GM19025 (cell line): Measurements from ENCODE around the gene CDH1.
A peak's percentile ranks its signal among the peaks of the same experiment; 100 is the strongest.
"Not testable (repeated sequence)": the region's sequence is repeated elsewhere in the genome, so short reads cannot be mapped to it uniquely, and the experiment has no call there.

ENCODE experiments used
- ATAC-seq: cut with Tn5 transposase; IDR thresholded peaks from one replicate; pipeline ENCODE4 v1.9.1; 2021; ENCODE audit warnings: mild to moderate bottlenecking, low read depth, moderate library complexity; ENCODE audit not compliant: unreplicated experiment

The CDH1 gene

DNA sequence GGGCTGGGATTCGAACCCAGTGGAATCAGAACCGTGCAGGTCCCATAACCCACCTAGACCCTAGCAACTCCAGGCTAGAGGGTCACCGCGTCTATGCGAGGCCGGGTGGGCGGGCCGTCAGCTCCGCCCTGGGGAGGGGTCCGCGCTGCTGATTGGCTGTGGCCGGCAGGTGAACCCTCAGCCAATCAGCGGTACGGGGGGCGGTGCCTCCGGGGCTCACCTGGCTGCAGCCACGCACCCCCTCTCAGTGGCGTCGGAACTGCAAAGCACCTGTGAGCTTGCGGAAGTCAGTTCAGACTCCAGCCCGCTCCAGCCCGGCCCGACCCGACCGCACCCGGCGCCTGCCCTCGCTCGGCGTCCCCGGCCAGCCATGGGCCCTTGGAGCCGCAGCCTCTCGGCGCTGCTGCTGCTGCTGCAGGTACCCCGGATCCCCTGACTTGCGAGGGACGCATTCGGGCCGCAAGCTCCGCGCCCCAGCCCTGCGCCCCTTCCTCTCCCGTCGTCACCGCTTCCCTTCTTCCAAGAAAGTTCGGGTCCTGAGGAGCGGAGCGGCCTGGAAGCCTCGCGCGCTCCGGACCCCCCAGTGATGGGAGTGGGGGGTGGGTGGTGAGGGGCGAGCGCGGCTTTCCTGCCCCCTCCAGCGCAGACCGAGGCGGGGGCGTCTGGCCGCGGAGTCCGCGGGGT lies at the start of gene CDH1:
TSS of gene CDH1 (plus strand) at position 247 of the 684 bp plus-strand sequence. CDS start at position 371, 124 bp downstream.
- ATAC-seq, result no peak

GRCh38 chr16:68689921-68690320 lies 47.2 kb upstream of the CDH1 start:
- ATAC-seq, result no peak

DNA sequence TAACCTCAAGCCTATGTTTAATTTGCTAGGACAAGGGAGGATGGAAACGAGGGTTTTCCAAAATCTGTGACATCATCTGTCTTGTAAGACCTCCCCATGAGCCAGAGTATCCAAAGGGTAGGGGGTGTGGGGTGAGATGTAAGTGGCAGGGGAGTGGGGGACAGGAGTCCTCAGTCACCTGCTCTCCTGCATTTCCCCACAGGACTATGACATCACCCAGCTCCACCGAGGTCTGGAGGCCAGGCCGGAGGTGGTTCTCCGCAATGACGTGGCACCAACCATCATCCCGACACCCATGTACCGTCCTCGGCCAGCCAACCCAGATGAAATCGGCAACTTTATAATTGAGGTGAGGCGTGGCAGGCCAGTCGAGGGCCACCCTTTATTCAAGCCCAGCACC lies 41.5 kb upstream of the CDH1 start:
- no peak for ATAC-seq

DNA sequence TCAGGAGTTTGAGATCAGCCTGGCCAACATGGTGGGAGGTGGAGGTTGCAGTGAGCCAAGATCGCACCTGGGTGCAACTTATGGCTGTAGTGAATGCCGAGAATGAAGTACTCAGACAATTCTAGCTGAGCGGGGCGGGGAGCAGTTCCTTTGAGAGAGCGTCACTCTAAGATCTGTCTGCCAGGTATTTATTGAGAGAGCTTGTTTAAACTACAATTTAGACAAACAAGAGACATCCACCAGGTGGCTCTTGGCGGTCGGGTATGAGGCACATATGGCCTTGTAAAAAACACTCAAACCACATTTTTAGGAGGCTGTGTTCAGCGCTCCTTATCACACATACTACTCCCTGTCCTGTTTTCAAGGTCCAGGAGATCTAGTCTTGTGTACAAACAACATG lies 40.6 kb upstream of the CDH1 start:
- ATAC-seq, result no peak

DNA sequence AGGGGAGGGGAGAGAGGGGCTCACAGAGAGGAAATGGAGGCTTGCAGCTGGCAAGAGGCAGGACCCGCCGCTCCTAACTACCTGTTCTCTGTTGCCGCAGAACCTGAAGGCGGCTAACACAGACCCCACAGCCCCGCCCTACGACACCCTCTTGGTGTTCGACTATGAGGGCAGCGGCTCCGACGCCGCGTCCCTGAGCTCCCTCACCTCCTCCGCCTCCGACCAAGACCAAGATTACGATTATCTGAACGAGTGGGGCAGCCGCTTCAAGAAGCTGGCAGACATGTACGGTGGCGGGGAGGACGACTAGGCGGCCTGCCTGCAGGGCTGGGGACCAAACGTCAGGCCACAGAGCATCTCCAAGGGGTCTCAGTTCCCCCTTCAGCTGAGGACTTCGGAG lies 39.0 kb upstream of the CDH1 start:
- ATAC-seq, result no peak

- no peak for ATAC-seq
Measured at GRCh38 chr16:68700120-68700519, 37.0 kb upstream of the CDH1 start.

DNA sequence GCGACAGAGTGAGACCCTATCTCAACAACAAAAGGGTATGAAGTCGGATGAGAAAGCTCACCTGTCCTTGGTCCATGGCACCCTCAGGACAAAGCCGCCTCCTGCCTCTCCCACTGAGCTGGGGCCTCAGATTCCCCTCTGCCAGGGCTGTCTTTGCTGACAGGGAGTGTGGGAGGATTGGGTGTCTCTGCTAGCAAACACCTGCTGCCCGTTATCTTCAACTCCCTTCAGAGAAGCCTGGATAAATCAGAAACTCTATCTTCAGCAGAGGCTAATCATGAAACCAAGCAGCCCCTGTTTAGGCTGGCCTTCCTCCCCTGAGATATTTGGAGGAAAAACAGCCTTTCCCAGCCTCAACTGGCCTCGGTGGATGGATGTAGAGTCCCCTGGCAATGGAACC lies 36.3 kb upstream of the CDH1 start:
- no peak for ATAC-seq

DNA sequence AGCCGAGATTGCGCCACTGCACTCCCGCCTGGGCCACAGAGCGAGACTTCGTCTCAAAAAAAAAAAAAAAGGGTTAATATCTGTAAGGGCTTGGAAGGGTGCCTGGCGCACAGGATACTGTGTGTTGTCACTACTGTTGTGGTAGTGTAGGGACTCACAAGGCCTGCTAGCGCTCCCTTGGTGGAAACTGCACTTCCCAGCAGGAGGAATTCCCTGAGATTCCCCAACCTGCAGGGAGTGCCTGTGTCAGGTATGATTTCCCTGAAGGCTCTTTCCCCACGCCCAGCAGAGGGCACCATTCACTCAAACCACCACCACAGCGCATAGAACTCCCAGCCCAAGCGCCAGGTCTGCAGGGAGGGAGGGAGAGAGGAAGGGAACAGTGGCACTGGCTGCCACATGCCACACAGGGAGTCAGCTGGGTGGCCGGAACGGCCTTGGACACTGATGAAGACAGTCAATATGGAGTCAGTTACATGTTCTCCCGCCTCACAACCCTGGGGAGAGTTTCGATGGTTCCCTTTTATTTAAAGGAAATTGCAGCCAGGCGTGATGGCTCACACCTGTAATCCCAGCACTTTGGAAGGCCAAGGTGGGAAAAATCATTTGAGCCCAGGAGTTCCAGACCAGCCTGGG lies 32.7 kb upstream of the CDH1 start:
- ATAC-seq, result no peak

GRCh38 chr16:68707340-68708152 lies 29.5 kb upstream of the CDH1 start:
- ATAC-seq, result no peak

GRCh38 chr16:68710211-68710610 lies 26.9 kb upstream of the CDH1 start:
- ATAC-seq, result no peak

DNA sequence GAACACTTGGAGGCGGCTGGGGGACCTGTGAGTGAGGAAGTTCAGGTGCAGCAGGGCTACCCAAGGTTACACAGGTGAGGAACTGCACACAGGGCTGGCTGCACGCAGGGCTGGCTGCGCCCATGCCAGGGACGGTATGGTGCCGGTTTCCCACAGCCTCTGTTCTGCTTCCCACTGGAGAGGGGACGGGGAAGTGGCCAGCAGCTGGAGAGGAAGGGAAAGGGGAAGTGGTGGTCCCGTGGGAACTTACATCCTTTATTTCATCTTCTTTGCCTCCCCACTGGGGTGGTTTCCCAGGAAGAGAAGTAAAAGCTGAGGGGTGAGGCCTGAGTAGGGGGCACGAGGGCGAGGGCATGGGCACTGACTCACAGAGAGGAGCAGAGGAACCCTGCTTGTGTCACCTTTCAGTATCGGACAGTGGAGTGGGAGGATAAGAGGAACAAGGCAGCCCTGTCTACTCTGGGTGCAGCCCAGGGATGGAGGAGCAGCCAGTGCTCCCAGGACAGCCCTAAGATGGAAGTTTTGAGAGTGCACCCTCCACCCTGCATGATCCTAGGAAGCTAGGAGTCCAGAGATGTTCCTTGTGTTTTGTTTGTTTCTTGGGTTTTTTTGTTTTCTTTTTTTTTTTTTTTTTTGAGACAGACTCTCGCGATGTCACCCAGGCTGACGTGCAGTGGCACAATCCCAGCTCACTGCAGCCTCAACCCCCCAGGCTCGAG lies 25.5 kb upstream of the CDH1 start:
- no peak for ATAC-seq

- ATAC-seq, result no peak
Measured at GRCh38 chr16:68713361-68713760, 23.7 kb upstream of the CDH1 start.

DNA sequence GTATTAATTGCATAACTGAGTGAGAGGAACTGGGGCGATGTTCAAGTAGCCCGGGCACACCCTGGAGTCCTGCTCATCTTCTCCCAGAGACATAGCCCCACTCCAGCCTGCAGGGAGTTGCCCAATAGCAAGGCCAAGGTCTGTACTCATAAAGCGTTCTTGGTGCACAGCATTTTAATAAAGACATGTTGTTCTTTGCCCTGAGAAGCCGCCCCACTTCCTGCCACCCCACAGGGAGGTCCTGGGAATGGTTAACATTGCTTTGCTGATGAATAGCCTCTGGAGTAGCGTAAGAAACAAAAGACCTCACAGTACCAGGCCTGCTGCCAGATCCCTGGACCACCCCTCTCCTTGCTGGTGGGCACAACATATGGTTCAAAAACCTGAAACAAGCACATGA lies 21.6 kb upstream of the CDH1 start:
- ATAC-seq, result no peak

DNA sequence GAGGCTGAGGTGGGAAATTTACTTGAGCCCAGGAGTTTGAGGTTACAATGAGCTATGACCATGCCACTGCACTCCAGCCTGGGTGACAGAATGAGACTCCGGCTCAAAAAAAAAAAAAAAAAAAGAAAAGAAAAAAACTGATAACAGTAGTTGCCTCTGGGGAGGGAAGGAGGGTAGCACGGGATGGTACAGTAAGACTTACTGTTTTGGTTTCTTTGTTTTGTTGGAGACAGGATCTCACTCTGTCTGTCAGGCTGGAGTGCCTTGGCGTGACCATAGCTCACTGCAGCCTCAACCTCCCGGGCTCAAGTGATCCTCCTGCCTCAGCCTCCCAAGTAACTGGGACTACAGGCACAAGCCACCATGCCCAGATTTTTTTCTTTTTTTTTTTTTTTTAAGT lies 20.6 kb upstream of the CDH1 start:
- not testable (repeated sequence) for ATAC-seq

GRCh38 chr16:68717684-68718083 lies 19.4 kb upstream of the CDH1 start:
- ATAC-seq, result no peak

GRCh38 chr16:68718590-68718989 lies 18.5 kb upstream of the CDH1 start:
- no peak for ATAC-seq

DNA sequence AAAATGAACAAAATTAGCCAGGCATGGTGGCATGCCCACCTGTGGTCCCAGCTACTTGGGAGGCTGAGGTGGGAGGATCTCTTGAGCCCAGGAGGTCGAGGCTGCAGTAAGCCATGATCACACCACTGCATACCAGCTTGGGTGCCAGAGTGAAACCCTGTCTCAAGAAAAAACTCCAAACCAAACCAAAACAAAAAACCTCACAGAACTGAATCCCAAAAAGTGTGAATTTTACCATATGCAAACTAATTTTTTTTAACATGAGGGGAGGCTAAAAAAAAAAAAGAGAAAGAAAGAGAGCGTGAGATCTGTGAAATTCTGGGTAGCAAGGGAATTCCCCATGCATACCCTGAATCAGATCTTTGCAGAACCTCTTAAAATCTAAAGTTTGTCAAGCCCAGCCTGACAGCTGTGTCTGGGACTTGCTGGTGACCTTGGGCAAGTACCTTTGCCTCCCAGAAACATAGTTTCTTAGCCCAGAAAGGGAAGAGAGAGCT lies 17.1 kb upstream of the CDH1 start:
- ATAC-seq, result peak; percentile 91

GRCh38 chr16:68722119-68723024 lies 14.7 kb upstream of the CDH1 start:
- no peak for ATAC-seq

GRCh38 chr16:68724797-68725196 lies 12.3 kb upstream of the CDH1 start:
- ATAC-seq, result no peak

DNA sequence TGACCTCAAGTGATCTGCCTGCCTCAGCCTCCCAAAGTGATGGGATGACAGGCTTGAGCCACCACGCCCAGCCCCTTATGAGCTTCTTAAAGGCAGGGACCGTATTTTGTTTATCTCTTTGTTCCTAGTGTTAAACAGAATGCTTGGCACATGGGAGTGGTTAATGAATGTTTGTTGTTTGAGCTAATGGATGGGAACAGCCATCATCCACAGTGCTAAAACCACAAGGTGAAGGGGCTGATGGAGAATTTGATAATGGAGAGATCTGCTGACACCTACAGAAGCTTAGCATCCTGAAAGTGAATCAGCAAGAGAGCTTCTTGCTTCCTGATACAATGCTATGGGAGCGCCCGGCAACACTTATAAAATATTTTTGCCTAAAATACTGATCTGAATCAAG lies 8.6 kb upstream of the CDH1 start:
- no peak for ATAC-seq
